Measurements from ENCODE around the gene SCYGR6.

Gene SCYGR6

DNA sequence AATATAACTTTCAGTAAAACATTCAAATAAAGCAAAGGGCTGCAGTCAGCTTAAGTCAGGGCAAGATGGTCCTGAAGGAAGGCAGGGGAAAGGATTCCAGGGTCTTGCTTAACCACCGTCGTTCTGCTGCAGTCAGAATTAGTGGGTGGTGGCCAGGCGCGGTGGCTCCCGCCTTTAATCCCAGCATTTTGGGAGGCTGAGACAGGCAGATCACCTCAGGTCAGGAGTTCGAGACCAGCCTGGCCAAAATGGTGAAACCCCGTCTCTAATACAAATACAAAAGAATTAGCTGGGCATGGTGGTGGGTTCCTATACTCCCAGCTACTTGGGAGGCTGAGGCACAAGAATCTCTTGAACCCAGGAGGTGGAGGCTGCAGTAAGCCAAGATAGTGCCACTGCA is 13.6 kb downstream of the SCYGR6 start:
- DNase-seq = no peak

- DNase-seq = no peak
Measured at GRCh38 chr2:227707390-227707789, 17.2 kb downstream of the SCYGR6 start.

GRCh38 chr2:227706859-227707258 is 17.7 kb downstream of the SCYGR6 start:
- DNase-seq = no peak

DNA sequence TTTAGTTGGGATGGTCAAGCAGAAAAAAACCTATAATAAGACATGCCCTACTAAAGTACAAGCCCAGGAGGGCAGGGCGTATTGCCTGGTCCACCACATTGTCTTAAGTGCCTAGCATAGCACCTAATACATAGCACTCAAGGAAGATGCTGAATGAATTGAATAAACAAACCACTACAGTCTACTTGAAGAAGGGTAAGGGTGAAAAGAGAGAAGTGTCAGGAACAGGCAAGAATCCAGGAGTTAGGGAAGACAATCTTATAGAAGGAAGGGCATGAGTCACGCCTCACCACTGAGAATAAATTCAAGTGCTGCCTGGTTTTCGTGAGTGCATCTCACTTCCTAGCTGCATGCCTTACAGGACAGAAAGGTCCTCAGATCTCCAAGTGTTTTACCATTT is 20.6 kb downstream of the SCYGR6 start:
- DNase-seq = no peak

DNA sequence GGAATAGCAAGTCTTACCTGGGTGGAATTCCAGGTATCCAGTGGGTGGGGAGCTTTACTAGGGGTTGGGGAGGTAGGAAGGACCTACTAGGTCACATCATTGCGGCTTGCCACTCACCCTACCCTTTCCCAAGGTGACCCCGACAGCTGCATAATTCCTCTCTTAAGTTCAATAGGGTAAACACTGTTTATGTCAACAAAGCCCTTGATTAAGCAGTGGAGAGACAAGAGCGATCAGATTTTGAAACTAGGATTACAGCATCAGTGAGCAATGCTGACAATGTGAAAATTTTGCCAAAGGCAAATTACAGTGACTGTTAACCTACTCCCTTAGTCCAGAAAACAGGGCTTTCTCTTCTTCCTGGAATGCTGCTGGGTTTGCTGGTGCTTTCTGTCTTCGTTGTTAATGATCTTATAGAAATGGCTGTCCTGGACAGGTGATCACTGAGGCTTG is 21.3 kb downstream of the SCYGR6 start:
- no peak for DNase-seq

GRCh38 chr2:227701556-227701955 is 23.0 kb downstream of the SCYGR6 start:
- no peak for DNase-seq

DNA sequence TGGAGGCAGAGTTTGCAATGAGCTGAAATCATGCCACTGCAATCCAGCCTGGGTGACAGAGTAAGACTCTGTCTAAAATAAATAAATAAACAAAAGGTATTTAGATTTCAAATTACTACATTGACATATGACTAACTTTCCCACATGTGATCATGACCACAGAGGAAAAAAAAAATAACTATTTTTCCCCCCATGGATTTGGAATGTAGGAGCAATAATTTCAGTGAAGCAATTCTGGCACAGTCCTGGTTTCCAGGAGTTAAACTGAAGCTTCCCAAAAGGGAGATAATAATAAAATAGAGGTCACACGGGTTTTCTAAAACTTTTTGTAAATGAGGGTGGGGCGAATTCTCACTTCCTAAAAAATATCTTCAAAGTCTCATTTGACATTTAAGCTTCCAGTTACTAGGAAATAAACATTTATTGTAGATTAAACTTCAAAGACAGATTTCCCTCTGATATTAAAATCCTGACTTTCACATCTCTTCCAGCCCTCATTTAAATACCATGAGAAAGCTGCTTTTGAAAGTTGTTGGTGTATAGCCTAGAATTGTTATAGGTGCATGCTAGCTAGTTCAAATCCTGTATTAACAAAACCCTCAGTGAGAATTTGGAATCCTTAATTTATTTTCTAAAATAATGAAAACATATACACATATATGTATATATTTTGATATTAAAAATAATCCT is 27.4 kb downstream of the SCYGR6 start:
- DNase-seq = no peak

DNA sequence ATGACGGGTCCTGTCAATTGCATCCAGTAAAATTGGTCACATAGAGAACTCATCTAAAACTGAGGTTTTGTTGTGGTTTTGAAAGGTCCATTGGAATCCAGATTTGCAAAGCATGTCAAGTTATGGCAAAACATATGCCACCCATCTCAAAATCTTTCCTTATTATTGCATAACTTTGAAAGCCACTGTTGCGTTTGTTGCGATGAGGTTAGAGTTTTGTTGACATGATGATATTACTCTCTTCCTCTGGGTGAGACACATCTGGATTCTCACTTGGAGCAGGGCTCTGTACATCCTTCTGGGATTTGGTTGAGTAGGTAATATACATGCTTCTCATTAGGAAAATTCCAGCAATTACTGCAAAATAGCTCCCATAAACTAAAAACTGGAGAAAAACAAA is 37.4 kb downstream of the SCYGR6 start:
- no peak for DNase-seq

- no peak for DNase-seq
Measured at GRCh38 chr2:227684258-227684657, 40.3 kb downstream of the SCYGR6 start.

DNA sequence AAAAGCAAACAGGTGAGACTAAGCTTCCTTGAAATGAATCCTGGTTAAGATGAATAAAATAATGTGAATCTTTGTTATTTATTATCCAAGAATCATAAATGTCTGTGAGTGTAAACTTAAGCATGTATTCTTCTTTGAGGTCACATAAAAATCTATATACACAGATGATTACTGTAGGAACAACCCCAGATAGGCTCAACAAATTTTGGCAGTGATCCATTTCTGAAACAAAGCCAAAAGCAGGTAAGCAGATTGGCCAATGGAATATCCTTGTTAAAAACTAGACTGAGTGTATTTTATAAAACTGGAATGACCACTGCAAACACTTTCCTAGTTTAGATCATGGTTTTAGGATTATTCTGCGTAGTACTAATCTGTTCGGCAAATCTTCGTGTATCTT is 46.6 kb downstream of the SCYGR6 start:
- no peak for DNase-seq

GRCh38 chr2:227674485-227674884 is 50.1 kb downstream of the SCYGR6 start:
- no peak for DNase-seq

All from CD4-positive, alpha-beta T cell treated with Interleukin-17A for 1 hour (primary cell).